ENCODE results near the gene CEP112. TPM values are rescaled to one million over a fixed set of nuclear protein-coding genes. Genes with fewer than 3 reads are reported as not detected.

CEP112 gene
- polyA plus RNA-seq, 1 experiment, result 5.7 TPM

GRCh38 chr17:66220079-66220835 lies 28.3 kb upstream of the CEP112 start:
- TF ChIP-seq, protein P1, sequence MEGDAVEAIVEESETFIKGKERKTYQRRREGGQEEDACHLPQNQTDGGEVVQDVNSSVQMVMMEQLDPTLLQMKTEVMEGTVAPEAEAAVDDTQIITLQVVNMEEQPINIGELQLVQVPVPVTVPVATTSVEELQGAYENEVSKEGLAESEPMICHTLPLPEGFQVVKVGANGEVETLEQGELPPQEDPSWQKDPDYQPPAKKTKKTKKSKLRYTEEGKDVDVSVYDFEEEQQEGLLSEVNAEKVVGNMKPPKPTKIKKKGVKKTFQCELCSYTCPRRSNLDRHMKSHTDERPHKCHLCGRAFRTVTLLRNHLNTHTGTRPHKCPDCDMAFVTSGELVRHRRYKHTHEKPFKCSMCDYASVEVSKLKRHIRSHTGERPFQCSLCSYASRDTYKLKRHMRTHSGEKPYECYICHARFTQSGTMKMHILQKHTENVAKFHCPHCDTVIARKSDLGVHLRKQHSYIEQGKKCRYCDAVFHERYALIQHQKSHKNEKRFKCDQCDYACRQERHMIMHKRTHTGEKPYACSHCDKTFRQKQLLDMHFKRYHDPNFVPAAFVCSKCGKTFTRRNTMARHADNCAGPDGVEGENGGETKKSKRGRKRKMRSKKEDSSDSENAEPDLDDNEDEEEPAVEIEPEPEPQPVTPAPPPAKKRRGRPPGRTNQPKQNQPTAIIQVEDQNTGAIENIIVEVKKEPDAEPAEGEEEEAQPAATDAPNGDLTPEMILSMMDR (IDR thresholded peaks at IDR 0.05; ENCODE audit: low read depth, low read length), result no peak
- no peak for DNase-seq (ENCODE audit: low read depth, low spot score)
- Histone ChIP-seq H3K27me3 (ENCODE audit: control insufficient read depth, insufficient read depth, low read length) (peaks cover 4% of the 10 kb centered on the region), H3K27ac (ENCODE audit: low read depth, low read length) (no peak overlapping the region), H3K4me3 (ENCODE audit: low read depth, low read length) (no peak overlapping the region), H3K9me3 (ENCODE audit: control insufficient read depth, insufficient read depth, low read length) (no peaks in the 10 kb centered on the region)
- CTCF ChIA-PET, result no interaction called here
- POLR2A ChIA-PET, result no interaction called here

DNA sequence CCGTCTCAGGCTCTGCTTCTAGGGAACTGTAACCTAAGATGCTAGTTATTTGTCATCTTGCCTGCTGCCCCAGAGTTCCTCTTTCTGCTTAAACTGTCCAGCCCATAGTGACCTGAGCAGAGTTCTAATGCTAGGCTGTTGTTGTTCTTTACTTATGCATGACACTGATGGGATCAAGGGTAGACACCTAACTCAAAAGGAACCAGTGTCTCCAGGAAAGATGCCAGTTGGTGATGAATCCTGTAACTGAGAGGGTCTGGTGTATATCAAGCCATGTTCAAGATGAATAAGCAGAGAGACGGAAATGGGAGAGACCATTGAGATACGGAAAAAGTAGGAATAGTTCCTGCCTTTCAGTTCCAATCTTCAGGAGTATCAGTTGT lies 23.6 kb upstream of the CEP112 start:
- TF ChIP-seq, protein P1 (IDR thresholded peaks at IDR 0.05; ENCODE audit: low read depth, low read length), result no peak
- Histone ChIP-seq H3K27ac (ENCODE audit: low read depth, low read length) (no peak overlapping the region), H3K27me3 (ENCODE audit: control insufficient read depth, insufficient read depth, low read length) (peaks cover 12% of the 10 kb centered on the region), H3K9me3 (ENCODE audit: control insufficient read depth, insufficient read depth, low read length) (no peaks in the 10 kb centered on the region), H3K4me3 (ENCODE audit: low read depth, low read length) (no peak overlapping the region)
- ChIA-PET POLR2A (no interaction called here), CTCF (no interaction called here)
- no peak for DNase-seq (ENCODE audit: low read depth, low spot score)

DNA sequence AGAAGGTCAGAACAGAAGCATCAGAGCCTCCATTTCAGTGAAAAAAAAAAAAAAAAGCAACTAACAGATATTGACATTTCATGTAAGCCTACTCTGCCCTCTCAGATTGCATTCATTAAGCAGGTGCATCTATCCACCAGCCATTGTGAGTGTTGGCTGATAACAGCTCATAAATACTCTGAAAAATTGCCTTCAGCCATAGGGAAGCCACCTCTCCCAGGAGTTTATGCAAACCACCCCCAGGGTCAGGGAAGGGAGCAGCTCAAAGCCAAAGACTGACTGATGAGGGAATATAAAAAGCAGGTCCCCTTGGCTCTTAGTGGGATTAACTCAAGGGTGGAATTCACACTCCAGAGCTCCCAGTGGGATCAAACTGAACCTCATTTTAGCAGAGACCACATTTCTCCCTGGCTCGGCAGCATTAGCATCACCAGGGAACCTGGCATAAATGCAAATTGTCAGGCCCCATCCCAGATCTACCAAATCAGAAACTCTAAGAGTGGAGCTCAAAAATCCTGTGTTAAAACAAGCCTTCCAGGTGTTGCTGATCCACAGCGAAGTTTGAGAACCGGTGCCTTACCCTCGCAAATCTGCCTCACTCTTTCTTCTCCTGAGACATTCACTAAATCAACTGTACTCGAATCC lies 23.1 kb upstream of the CEP112 start:
- Histone ChIP-seq H3K4me3 (ENCODE audit: low read depth, low read length) (no peak overlapping the region), H3K27me3 (ENCODE audit: control insufficient read depth, insufficient read depth, low read length) (peaks cover 12% of the 10 kb centered on the region), H3K9me3 (ENCODE audit: control insufficient read depth, insufficient read depth, low read length) (no peaks in the 10 kb centered on the region), H3K27ac (ENCODE audit: low read depth, low read length) (no peak overlapping the region)
- CTCF ChIA-PET, result no interaction called here
- no peak for DNase-seq (ENCODE audit: low read depth, low spot score)
- POLR2A ChIA-PET, result no interaction called here
- TF ChIP-seq, protein P1 (IDR thresholded peaks at IDR 0.05; ENCODE audit: low read depth, low read length), result no peak

- Histone ChIP-seq H3K4me3 (ENCODE audit: low read depth, low read length) (no peak overlapping the region), H3K27me3 (ENCODE audit: control insufficient read depth, insufficient read depth, low read length) (peaks cover 12% of the 10 kb centered on the region), H3K9me3 (ENCODE audit: control insufficient read depth, insufficient read depth, low read length) (no peaks in the 10 kb centered on the region), H3K27ac (ENCODE audit: low read depth, low read length) (no peak overlapping the region)
- TF ChIP-seq, protein P1 (IDR thresholded peaks at IDR 0.05; ENCODE audit: low read depth, low read length), result no peak
- POLR2A ChIA-PET, result no interaction called here
- DNase-seq (ENCODE audit: low read depth, low spot score), result no peak
- CTCF ChIA-PET, result interaction anchor here (2.0 kb wide), 1 partner anchor 11 kb away, joined by 9 read pairs; no protein-coding TSS in a partner anchor
These were observed 19.3 kb upstream of the CEP112 start for GRCh38 chr17:66211047-66211810.

DNA sequence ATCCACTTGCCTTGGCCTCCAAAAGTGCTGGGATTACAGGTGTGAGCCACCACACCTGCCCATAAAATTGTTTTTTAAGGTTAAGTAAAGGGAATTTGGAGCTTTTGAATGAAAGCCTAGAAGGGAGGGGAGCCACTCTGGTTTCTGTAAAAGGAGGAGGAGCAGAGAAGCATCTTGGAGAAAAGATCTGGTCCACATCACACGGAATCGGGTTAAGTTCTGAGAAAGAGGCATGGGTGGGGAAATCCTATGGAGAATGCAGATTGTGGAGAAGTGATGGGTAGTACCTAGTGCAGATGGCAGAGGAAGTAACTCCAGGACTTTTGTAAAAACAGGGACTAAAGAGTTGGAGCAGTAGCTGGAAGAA lies 18.3 kb upstream of the CEP112 start:
- POLR2A ChIA-PET, result no interaction called here
- CTCF ChIA-PET, result interaction anchor here (2.2 kb wide), 1 partner anchor 10 kb away, joined by 12 read pairs; no protein-coding TSS in a partner anchor
- TF ChIP-seq, protein P1 (IDR thresholded peaks at IDR 0.05; ENCODE audit: low read depth, low read length), result no peak

More for the DNA sequence above, 18.3 kb upstream of the CEP112 start:
- no peak overlapping the region for H3K27ac ChIP-seq (ENCODE audit: low read depth, low read length)
- H3K9me3 ChIP-seq (ENCODE audit: control insufficient read depth, insufficient read depth, low read length), result no peaks in the 10 kb centered on the region
- peaks cover 12% of the 10 kb centered on the region for H3K27me3 ChIP-seq (ENCODE audit: control insufficient read depth, insufficient read depth, low read length)
- no peak for DNase-seq (ENCODE audit: low read depth, low spot score)
- H3K4me3 ChIP-seq (ENCODE audit: low read depth, low read length), result no peak overlapping the region

Measured in AG04450 (cell line).